Myocyte (in vitro differentiated cells): ENCODE measurements around the gene GID8. TPM values are rescaled to one million over a fixed set of nuclear protein-coding genes. Genes with fewer than 3 reads are reported as not detected.

Experiments
- DNase-seq: peaks from one replicate; pipeline ENCODE4 v3.0.0-alpha.2; 2012; ENCODE audit warnings: low read depth
- total RNA-seq: library from RNA; depleted of rRNA; stranded (reverse); fragments of >200 nt; gene quantifications from 2 replicates; pipeline ENCODE4 v1.2.3, GENCODE V29; 2014

The GID8 gene
- total RNA-seq, 1 donor from 2014 or later: 27.9 TPM

GRCh38 chr20:62968378-62969178 is 30.6 kb downstream of the GID8 start:
- DNase-seq: no peak

DNA sequence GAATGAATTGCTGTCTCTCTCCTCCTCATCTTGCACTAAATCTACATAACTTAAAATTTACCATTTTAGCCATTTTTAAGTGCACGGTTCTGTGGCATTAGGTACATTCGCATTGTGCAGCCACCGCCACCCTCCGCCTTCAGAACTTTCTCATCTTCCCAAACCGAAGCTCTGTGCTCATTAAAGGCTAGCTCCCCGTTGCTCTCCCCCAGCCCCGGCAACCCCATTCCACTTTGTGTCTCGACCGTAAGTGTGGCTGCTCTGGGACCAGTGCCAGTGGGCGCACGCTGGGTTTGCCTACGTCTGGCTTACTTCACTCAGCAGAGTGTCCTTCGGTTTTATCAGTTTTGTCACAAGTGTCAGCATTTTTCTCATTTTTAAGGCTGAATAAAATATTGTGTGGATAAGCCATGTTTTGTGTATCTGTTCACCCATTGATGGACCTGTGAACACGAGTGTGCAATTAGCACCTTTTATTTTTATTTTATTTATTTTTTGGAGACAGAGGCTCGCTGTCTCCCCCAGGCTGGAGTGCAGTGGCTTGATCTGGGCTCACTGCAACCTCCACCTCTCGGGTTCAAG is 31.3 kb downstream of the GID8 start:
- no peak for DNase-seq

GRCh38 chr20:62969939-62970306 is 32.0 kb downstream of the GID8 start:
- no peak for DNase-seq

- DNase-seq: no peak
Observed at GRCh38 chr20:62970307-62971210, 32.6 kb downstream of the GID8 start.

- DNase-seq: no peak
Observed at GRCh38 chr20:62971211-62971949, 33.4 kb downstream of the GID8 start.

DNA sequence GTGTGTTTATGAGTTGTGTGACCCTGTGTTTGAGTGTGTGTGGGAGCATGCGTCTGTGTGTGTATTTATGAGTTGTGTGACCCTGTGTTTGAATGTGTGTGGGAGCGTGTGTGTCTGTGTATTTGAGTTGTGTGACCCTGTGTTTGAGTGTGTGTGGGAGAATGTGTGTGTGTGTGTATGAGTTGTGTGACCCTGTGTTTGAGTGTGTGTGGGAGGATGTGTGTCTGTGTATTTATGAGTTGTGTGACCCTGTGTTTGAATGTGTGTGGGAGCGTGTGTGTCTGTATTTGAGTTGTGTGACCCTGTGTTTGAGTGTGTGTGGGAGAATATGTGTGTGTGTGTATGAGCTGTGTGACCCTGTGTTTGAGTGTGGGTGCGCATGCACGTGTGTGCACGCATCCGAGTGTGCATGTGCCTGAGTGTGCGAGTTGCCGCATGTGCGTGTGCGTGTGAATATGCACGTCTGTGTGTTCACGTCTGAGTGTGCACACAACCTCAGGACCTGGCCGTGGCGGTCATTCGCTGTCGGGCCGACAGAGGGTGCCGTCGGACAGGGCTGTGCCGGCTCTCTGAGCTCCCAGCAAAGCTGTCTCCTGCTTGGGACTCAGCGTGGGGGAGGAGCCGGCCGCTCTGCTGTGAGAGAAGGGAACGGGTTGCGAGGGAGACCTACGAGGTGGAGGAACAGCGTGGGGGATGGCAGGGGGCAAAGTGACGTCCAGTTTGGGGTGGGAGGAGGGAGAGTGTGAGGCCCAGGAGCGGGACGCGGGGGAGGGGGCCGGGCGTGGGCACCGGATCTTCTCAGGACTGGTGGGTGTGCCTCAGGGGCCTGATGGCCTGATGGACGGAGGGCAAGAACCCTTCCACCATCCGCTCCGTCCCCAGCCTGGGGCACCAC is 34.2 kb downstream of the GID8 start:
- DNase-seq: peak; percentile 76

DNA sequence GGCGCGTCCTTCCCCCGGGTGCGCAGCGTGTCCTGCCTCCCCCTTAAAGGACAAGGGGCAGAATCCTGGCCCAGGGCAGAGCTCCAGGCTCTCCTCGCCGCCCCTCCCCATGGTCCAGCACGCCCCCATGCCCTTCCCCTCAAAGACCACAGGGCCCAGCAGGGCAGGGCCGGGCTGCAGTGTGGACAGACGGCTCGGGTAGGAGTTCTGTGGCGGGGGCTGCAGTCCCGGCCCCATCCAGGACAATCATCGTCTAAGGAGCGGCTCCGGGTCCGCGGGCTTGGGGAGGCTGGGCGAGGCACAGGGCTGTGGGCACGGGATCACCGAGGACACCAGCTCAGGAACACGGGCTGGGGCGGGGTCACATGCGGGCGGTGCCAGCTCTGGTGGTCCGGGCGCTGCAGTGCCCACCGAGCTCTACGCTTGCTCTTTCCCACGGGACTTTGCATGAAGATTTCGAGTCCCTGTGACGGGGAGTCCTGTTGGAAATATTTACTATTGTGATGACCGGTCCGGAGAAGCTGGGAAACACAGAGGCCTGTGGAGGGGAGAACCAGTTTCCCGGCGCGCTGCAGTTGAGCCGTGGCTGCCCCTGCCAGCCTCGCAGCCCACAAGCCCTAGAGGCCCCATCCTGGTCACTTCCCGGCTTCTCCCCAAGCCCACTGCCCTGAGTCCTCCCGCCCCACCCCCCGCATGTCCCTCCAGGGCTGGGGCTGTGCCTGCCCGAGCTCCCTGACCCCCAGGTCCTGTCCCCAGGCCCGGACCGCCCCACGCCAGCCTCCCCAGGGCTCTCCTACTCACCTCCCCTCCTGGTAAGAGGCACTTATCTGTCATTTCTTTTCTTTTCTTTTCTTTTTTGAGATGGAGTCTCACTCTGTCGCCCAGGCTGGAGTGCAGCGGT is 35.1 kb downstream of the GID8 start:
- DNase-seq: no peak

DNA sequence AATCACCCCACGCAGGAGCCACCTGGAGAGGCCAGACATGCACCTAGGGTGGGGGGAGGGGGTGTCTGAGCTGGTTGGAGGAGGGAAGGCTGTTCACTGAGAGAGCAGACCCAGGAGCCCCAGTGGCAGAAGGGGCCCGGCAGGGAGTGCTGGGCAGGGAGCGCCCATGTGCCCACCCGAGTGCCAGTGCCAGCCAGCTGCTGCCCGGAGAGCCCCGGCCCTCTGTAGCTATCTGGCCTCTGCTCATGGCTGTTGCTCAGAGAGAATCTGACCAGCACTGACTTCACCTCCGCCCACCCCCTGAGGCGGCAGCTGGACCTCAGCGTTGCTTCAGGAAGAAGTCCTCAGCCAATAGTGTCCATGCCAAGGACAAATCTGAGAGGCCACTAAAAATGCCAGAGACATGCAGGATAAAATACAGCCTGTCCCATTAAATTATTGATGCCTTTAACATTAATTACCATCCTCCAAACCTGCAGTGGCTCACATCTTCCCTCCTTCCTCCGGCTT is 37.4 kb downstream of the GID8 start:
- no peak for DNase-seq

DNA sequence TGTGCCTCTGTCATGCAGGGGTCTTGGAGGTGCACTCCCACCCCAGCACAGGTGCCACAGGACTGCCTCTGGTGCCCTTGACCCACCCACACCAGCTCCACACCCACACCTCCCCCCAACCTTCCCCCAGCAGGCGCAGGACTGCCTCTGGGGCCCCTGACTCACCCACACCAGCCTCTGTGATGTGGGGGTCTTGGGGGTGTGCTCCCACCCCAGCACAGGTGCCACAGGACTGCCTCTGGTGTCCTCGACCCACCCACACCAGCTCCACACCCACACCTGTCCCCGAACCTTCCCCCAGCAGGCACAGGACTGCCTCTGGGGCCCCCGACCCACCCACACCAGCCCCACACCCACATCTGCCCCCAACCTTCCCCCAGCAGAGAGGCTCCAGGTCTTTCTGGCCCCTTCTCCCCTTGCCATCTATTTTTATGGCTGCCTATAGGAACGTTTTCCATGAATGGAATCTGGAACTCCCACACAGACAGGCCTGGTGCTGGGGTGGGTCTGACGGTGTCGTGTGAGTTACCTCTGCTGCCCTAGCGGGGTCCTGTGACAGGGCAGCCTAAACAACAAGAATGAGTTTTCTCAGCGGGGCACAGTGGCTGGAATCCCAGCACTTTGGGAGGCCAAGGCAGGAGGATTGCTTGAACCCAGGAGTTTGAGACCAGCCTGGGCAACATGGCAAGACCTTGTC is 38.0 kb downstream of the GID8 start:
- no peak for DNase-seq

- no peak for DNase-seq
Observed at GRCh38 chr20:62976886-62977285, 38.9 kb downstream of the GID8 start.

DNA sequence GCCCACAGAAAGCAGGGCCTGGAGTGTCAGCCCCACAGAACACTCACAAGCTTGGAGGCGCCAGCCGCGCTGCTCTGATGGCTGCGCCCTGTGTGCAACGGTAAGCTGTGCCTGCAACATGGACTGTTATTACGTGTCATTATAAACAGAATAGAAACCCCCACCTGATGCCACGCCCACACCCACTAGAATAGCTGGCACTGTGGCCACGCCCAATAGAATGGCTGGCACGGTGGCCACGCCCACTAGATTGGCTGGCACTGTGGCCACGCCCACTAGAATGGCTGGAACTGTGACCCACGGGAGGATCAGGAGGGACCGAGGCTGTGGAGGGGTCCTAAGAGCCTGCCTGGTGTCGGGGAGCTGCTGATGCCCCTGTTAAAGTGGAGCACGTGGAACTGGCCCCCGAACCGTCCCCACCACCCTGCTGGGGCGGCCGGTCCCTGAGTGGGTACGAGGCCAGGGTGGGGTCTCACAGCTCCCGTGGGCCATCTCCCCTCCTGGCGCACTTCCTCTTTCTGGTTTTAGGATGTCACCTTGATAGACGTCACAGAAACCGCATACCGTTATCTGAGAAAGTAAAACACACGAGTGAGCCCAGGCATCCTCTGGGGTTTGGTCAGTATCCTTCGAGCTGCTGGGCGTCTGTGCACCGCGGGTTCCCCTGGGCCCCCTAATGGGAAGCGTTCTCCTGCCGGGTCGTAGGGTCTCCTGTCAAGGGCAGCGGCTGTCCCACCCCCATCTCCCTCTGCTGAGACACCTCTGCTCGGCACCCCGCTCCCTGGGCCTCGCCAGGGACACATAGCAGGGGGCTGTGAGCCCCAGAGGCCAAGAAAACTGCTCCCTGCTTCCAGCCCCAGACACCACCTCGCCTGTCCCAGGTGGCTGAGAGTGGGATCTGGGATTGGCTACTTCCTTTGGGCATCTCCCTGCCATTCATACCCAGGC is 39.9 kb downstream of the GID8 start:
- DNase-seq: no peak

- DNase-seq: no peak
Observed at GRCh38 chr20:62978561-62978943, 40.6 kb downstream of the GID8 start.

- no peak for DNase-seq
Observed at GRCh38 chr20:62979310-62979709, 41.4 kb downstream of the GID8 start.

GRCh38 chr20:62979876-62980373 is 42.0 kb downstream of the GID8 start:
- no peak for DNase-seq

GRCh38 chr20:62980380-62980960 is 42.5 kb downstream of the GID8 start:
- no peak for DNase-seq

DNA sequence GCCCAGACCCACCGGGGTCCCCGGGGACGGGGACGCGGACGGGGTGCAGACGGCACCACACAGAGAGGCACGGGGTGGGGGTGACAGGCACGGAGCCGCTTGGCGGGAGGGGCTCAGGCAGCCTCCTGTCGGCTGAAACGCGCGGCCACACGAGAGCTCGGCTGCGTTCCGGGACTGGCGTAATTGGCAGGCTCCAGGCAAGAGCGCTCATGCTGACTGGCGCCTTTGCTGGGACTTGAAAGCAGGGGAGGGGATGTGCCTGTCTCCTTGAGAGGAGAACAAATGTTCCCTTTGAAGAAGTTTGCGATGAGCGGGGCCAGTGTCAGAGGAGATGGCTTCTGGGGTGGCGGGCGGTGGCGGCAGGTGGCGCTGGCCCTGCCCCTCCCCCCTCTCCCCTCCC is 43.0 kb downstream of the GID8 start:
- peak; percentile 7 for DNase-seq
